ENCODE results near the gene CYP4F22. TPM values are rescaled to one million over a fixed set of nuclear protein-coding genes. Genes with fewer than 3 reads are reported as not detected.

Gene CYP4F22
- total RNA-seq, 2 experiments from 2014 or later = 0.19 to 0.28 TPM

DNA sequence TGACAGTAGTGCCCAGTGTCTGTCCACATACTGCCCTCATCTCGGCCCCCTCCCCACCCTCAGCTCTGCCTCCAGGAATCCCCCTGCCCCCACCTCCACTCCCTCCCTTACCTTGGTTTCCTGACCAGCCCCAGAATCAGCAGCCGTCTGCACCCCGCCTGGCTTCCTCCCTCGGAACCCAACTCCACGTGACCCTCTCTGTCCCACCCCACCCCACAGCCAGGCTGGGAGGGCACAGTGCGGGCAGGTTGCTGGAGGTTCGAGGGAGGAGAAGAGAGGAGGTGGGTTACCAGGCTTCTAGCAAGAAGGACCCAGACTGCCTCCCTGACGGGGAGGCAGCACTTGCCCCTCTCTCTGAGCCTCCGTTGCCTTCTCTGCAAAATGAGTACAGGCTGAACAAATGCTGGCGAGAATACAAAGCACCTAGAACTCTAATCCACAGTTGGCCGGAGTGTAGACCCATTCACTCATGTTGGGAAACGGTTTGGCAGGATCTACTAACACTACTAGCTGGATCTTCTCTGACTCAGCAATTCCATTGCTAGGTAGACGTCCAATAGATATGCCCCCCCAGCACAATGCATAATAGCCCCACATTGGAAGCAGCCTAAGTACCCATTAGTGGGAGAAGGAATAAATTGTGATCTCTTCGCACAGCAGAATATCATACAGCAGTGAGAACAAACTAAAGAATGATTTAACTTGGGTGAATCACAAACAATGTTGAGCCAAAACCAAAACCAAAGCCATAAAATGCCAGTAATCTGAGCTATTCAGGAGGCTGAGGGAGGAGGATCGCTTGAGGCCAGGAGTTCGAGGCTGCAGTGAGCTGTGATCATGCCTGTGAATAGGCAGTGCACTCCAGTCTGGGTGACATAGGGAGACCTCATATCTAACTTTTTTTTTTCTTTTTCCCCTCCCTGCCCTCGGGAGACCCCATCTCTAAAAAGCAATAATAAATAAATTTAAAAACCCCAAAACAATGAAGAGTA, 43.6 kb upstream of the CYP4F22 start, which contains the start of gene RASAL3:
RASAL3 (minus strand) TSS at position 151 of the 992 bp plus-strand sequence. CDS start 186 bp downstream, outside the sequence.
- Histone ChIP-seq H3K9me3 (ENCODE audit: control insufficient read depth in 1 of 2, insufficient read depth in 1 of 2, low read length in 2 of 2) (no peaks in the 10 kb centered on the region), H3K4me1 (ENCODE audit: insufficient read depth, low read length) (peaks cover 91% of the 10 kb centered on the region), H3K36me3 (ENCODE audit: insufficient read depth, low read length) (peaks cover 21% of the 10 kb centered on the region), H3K27me3 (ENCODE audit: control insufficient read depth in 1 of 2, insufficient read depth in 2 of 2, low read length in 2 of 2) (no peaks in the 10 kb centered on the region), H3K27ac (ENCODE audit: low read depth in 1 of 2, low read length in 2 of 2) (peak within 1 kb of the TSS; percentile 91 to 93), H3K4me3 (ENCODE audit: low read length) (peak within 1 kb of the TSS; percentile 98)
- H3K9me3 Mint-ChIP-seq = no peaks in the 10 kb centered on the region
- H3K4me3 Mint-ChIP-seq = peak within 1 kb of the TSS; percentile 98
- ATAC-seq (ENCODE audit: poor library complexity) = peak; percentile 41
- peak within 1 kb of the TSS; percentile 98 for H3K27ac Mint-ChIP-seq
- ChIA-PET POLR2A (interaction anchor here (0.6 to 8.1 kb wide), 13 partner anchors 9 to 91 kb away, joined by 3 to 76 read pairs (median 10); partner anchors contain the start of genes AKAP8, AKAP8L and PGLYRP2), CTCF (interaction anchor here (1.4 to 2.9 kb wide), 3 partner anchors 15 to 91 kb away, joined by 4 to 21 read pairs (median 5); partner anchors contain the start of gene AKAP8L)
- H3K36me3 Mint-ChIP-seq (ENCODE audit: low read depth) = peaks cover 41% of the 10 kb centered on the region
- H3K4me1 Mint-ChIP-seq (ENCODE audit: low read depth) = peaks cover 66% of the 10 kb centered on the region
- intact Hi-C loops (cut with DNase I, micrococcal nuclease) = loop anchor here (5.0 to 10.0 kb wide), 4 partner anchors 47 to 93 kb away; partner anchors contain the start of gene AKAP8L (in 1 of the 2)
- no peak for TF ChIP-seq CTCF (IDR thresholded peaks at IDR 0.05)
- peak; percentile 32 to 81 (median 72) for DNase-seq
- H3K27me3 Mint-ChIP-seq = no peaks in the 10 kb centered on the region

GRCh38 chr19:15466851-15467733, 41.2 kb upstream of the CYP4F22 start:
- CTCF ChIA-PET = interaction anchor here (0.6 to 4.9 kb wide), 4 partner anchors 33 to 89 kb away, joined by 4 to 31 read pairs (median 8); partner anchors contain the start of gene AKAP8L
- peak overlapping the region; percentile 31 to 64 for H3K27ac ChIP-seq (ENCODE audit: low read depth in 1 of 2, low read length in 2 of 2)
- no peaks in the 10 kb centered on the region for H3K9me3 Mint-ChIP-seq
- H3K4me3 ChIP-seq (ENCODE audit: low read length) = no peak overlapping the region
- peak overlapping the region; percentile 90 for H3K27ac Mint-ChIP-seq
- peaks cover 58% of the 10 kb centered on the region for H3K4me1 Mint-ChIP-seq (ENCODE audit: low read depth)
- H3K9me3 ChIP-seq (ENCODE audit: control insufficient read depth in 1 of 2, insufficient read depth in 1 of 2, low read length in 2 of 2) = no peaks in the 10 kb centered on the region
- H3K36me3 Mint-ChIP-seq (ENCODE audit: low read depth) = peaks cover 22% of the 10 kb centered on the region
- DNase-seq (peak in 13 of 14 experiments; percentile 31 to 87 (median 59)), ATAC-seq (ENCODE audit: poor library complexity) (peak; percentile 43)
- intact Hi-C loops (cut with DNase I, micrococcal nuclease) = loop anchor here (2.0 to 10.0 kb wide), 4 partner anchors 16 to 90 kb away; partner anchors contain the start of gene AKAP8L (in 1 of the 2)
- H3K27me3 ChIP-seq (ENCODE audit: control insufficient read depth in 1 of 2, insufficient read depth in 2 of 2, low read length in 2 of 2) = no peaks in the 10 kb centered on the region
- TF ChIP-seq CTCF (IDR thresholded peaks at IDR 0.05) = no peak
- H3K4me3 Mint-ChIP-seq = peak overlapping the region; percentile 74
- POLR2A ChIA-PET = interaction anchor here (1.2 to 8.1 kb wide), 10 partner anchors 11 to 88 kb away, joined by 3 to 76 read pairs (median 8); partner anchors contain the start of genes AKAP8, AKAP8L, PGLYRP2 and WIZ
- no peaks in the 10 kb centered on the region for H3K27me3 Mint-ChIP-seq
- no peaks in the 10 kb centered on the region for H3K36me3 ChIP-seq (ENCODE audit: insufficient read depth, low read length)
- peaks cover 72% of the 10 kb centered on the region for H3K4me1 ChIP-seq (ENCODE audit: insufficient read depth, low read length)
